ENCODE results near the gene ARHGAP12. TPM values are rescaled to one million over a fixed set of nuclear protein-coding genes. Genes with fewer than 3 reads are reported as not detected.
A peak's percentile ranks its signal among the peaks of the same experiment; 100 is the strongest.

The ARHGAP12 gene
- total and polyA plus RNA-seq, 2 experiments from 2014 or later, result 12.7 to 29.1 TPM

GRCh38 chr10:31940839-31941653 is 12.4 kb upstream of the ARHGAP12 start:
- H3K9me3 ChIP-seq (ENCODE audit: low read depth), result no peaks in the 10 kb centered on the region
- no peak overlapping the region for H3K27ac ChIP-seq
- no peak for TF ChIP-seq CTCF (IDR thresholded peaks at IDR 0.05; ENCODE audit: low read depth, low read length)
- peak in 1 of 2 donors; percentile 84 for DNase-seq (ENCODE audit: low read depth in 1 of 2, low spot score in 1 of 2)
- no peaks in the 10 kb centered on the region for H3K36me3 ChIP-seq
- no peaks in the 10 kb centered on the region for H3K27me3 ChIP-seq
- H3K4me1 ChIP-seq (ENCODE audit: low read depth), result no peaks in the 10 kb centered on the region
- H3K4me3 ChIP-seq, result no peak overlapping the region

DNA sequence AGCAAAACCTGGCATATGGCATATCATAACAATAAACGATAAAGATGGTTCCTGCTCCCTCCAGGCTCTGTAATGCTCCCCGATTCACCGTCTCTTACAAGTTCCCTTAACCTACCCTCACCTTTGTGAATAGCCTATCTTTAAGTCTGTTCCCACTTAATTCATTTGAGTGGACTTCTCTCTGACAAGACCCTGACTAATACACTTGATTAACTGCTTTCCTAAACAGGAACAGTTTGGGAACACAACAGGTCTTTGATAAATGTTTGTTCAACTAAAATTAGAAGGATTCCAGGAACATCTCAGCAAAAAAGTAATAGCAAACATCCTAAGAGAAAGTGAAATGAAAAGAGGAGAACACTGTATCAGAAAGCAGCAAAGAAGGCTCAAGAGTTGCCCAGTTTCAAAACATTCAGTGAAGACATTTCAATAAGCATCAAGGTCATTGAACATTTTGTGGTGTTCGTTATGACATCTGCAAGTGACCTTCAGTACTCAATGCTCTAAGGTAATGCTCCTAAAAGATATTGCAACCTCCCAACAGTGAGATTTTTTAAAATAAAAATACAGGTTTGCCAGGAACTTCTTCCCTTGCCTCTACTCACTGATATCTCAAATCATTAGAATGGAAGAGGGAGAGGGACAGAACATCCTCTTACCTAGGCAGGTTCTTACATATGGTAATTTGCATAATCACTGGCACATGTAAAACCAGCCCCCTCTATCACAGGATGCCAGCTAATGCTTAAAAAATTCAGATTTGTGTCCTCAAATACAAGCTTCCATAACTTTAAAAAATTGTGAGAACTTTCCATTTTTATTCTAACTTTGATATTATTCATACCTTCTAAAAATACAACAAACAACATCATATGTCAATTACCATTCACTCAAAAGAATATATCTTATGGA is 11.4 kb upstream of the ARHGAP12 start:
- no peak for DNase-seq (ENCODE audit: low read depth in 1 of 2, low spot score in 1 of 2)
- H3K27ac ChIP-seq, result no peak overlapping the region
- H3K27me3 ChIP-seq, result no peaks in the 10 kb centered on the region
- no peak overlapping the region for H3K4me3 ChIP-seq
- no peaks in the 10 kb centered on the region for H3K36me3 ChIP-seq
- no peaks in the 10 kb centered on the region for H3K4me1 ChIP-seq (ENCODE audit: low read depth)
- no peak for TF ChIP-seq CTCF (IDR thresholded peaks at IDR 0.05; ENCODE audit: low read depth, low read length)
- H3K9me3 ChIP-seq (ENCODE audit: low read depth), result no peaks in the 10 kb centered on the region

DNA sequence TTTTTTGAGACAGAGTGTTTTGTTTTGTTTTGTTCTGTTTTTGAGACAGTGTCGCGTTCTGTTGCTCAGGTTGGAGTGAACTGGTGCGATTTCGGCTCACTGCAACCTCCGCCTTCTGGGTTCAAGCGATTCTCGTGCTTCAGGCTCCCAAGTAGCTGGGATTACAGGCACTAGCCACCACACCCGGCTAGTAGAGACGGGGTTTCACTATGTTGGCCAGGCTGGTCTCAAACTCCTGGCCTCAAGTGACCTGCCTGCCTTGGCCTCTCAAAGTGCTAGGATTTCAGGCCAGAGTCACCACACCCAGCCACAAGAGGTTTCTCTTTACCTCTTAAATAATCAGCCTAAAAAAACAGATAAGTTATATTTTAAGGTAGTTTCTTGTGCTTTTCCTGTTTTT is 8.7 kb upstream of the ARHGAP12 start:
- no peak for TF ChIP-seq CTCF (IDR thresholded peaks at IDR 0.05; ENCODE audit: low read depth, low read length)
- H3K27me3 ChIP-seq, result no peaks in the 10 kb centered on the region
- DNase-seq (ENCODE audit: low read depth in 1 of 2, low spot score in 1 of 2), result no peak
- H3K27ac ChIP-seq, result no peak overlapping the region
- H3K9me3 ChIP-seq (ENCODE audit: low read depth), result no peaks in the 10 kb centered on the region
- no peaks in the 10 kb centered on the region for H3K4me1 ChIP-seq (ENCODE audit: low read depth)
- no peaks in the 10 kb centered on the region for H3K36me3 ChIP-seq
- H3K4me3 ChIP-seq, result no peak overlapping the region

- H3K36me3 ChIP-seq, result no peaks in the 10 kb centered on the region
- H3K27ac ChIP-seq, result no peak overlapping the region
- no peak overlapping the region for H3K4me3 ChIP-seq
- TF ChIP-seq CTCF (IDR thresholded peaks at IDR 0.05; ENCODE audit: low read depth, low read length), result no peak
- no peaks in the 10 kb centered on the region for H3K4me1 ChIP-seq (ENCODE audit: low read depth)
- no peaks in the 10 kb centered on the region for H3K9me3 ChIP-seq (ENCODE audit: low read depth)
- DNase-seq (ENCODE audit: low read depth in 1 of 2, low spot score in 1 of 2), result no peak
- no peaks in the 10 kb centered on the region for H3K27me3 ChIP-seq
These were observed 8.3 kb upstream of the ARHGAP12 start for GRCh38 chr10:31936933-31937332.

GRCh38 chr10:31936086-31936485 is 7.5 kb upstream of the ARHGAP12 start:
- H3K4me1 ChIP-seq (ENCODE audit: low read depth), result no peaks in the 10 kb centered on the region
- no peaks in the 10 kb centered on the region for H3K9me3 ChIP-seq (ENCODE audit: low read depth)
- H3K27me3 ChIP-seq, result no peaks in the 10 kb centered on the region
- DNase-seq (ENCODE audit: low read depth in 1 of 2, low spot score in 1 of 2), result no peak
- no peaks in the 10 kb centered on the region for H3K36me3 ChIP-seq
- TF ChIP-seq CTCF (IDR thresholded peaks at IDR 0.05; ENCODE audit: low read depth, low read length), result no peak
- H3K27ac ChIP-seq, result no peak overlapping the region
- no peak overlapping the region for H3K4me3 ChIP-seq
